ENCODE data around the gene PDZD2. TPM values are rescaled to one million over a fixed set of nuclear protein-coding genes. Genes with fewer than 3 reads are reported as not detected.
"Not testable (repeated sequence)": the region's sequence is repeated elsewhere in the genome, so short reads cannot be mapped to it uniquely, and the experiment has no call there.

The PDZD2 gene
- total RNA-seq, 1 donor from 2014 or later = 7.8 TPM

DNA sequence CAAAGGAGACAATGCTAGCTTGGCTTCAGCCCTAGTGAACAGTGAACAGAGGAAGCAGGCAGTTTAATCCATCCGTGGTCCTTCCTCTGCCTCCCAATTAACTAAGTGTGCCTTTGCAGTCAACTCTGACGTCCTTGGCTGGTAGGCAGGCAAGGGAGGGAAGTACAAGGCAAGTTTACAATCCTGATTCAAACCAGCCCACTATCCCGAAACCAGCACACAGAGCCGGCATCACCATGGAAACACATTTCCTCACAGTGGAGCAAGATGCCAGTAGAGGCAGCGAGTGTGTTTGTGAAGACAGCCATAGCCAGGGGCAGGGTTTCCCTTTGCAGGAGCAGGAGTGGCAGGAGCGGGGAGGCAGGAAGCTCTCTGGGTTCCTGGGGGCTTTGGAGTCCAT, 461.3 kb downstream of the PDZD2 start:
- no peak for DNase-seq (ENCODE audit: low spot score)

GRCh38 chr5:32100691-32101302, 461.9 kb downstream of the PDZD2 start:
- no peak for DNase-seq (ENCODE audit: low spot score)

- DNase-seq (ENCODE audit: low spot score) = no peak
Measured at GRCh38 chr5:32102254-32102986, 463.5 kb downstream of the PDZD2 start.

DNA sequence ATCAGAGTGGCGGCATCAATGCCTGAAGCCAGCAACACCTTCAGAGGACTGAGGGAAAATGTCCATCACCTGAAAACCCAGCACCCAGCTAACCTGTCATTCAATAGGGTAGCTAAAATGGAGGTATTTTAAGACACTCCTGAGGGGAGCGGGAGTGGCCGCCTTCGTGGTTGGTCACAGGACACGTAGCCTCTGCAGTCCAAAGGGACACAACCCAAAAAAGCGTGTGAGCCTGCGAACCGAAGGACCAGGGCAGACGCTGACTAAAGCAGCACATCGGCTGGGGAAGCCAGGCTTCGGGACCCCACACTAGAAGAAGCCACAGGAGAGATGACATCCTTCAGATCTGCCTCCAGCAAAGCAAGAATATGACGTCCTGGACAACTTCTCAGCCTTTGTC, 464.6 kb downstream of the PDZD2 start:
- DNase-seq (ENCODE audit: low spot score) = no peak

DNA sequence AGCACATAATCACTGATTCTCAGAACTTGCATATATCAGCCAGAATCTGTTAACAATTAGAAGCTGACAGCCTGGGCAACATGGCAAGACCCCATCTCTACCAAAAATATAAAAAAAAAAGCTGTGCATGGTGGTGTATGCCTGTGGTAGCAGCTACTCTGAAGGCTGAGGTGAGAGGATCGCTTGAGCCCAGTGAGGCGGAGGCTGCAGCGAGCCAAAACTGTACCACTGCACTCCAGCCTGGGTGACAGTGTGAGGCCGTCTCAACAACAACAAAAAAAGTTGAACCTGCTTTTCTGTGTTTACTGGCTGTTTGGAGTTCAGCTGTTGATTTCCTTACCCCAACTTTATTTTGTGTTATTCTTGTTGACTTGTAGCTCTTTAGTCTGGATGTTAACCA, 468.4 kb downstream of the PDZD2 start:
- DNase-seq (ENCODE audit: low spot score) = no peak

DNA sequence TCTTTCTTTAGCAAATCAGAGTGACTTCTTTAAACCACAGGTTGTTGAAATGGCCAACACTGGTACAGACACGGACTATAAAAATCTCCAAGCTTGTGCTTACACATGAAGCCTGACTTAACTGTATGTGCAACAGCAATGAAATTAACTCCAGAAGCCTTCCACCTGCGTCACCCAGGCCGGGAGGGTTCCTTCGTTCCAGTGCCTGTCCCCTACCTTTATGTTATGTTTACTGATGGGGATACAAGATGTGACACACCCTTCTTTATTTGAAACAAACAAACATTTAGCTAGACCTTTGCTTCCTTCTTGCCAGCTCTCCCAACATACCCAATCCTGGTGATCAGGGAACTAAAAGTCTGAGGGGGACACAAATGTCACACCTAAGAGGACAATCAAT, 469.2 kb downstream of the PDZD2 start:
- no peak for DNase-seq (ENCODE audit: low spot score)

DNA sequence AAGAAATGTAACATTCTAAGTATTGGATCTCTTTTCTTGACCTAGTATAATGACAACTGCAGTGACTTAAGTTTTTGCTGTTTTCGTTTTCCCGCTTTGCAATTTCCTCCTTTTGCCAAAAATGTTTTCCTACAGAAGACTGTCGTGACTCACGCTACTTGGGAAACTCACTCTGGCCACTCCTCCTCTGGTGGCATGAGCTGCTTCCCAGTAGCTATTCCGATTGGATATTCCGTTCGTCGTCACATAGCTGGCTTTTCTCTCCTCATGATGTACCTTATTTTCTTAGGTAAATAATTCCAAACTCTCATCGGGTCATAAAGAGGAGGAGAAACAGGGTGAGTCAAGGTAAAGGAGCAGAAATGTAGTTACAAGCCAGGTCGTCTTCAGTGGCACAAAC, 470.3 kb downstream of the PDZD2 start:
- DNase-seq (ENCODE audit: low spot score) = no peak

GRCh38 chr5:32110111-32110696, 471.3 kb downstream of the PDZD2 start:
- no peak for DNase-seq (ENCODE audit: low spot score)

- no peak for DNase-seq (ENCODE audit: low spot score)
Measured at GRCh38 chr5:32115985-32116384, 477.1 kb downstream of the PDZD2 start.

GRCh38 chr5:32116574-32117313, 477.8 kb downstream of the PDZD2 start:
- no peak for DNase-seq (ENCODE audit: low spot score)

DNA sequence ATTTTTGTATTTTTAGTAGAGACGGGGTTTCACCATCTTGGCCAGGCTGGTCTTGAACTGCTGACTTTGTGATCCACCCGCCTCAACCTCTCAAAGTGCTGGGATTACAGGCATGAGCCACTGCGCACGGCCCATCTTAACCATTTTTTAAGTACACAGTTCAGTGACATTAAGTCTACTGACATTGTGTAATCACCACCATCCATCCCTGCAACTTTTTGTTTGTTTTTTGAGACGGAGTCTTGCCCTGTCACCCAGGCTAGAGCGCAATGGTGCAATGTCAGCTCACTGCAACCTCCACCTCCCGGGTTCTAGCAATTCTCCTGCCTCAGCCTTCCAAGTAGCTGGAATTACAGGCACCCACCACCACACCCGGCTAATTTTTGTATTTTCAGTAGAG, 480.0 kb downstream of the PDZD2 start:
- not testable (repeated sequence) for DNase-seq (ENCODE audit: low spot score)

GRCh38 chr5:32123058-32123805, 484.3 kb downstream of the PDZD2 start:
- DNase-seq (ENCODE audit: low spot score) = no peak

GRCh38 chr5:32123889-32124676, 485.2 kb downstream of the PDZD2 start:
- DNase-seq (ENCODE audit: low spot score) = no peak

GRCh38 chr5:32126691-32127090, 487.8 kb downstream of the PDZD2 start:
- no peak for DNase-seq (ENCODE audit: low spot score)

GRCh38 chr5:32127711-32128110, 488.8 kb downstream of the PDZD2 start:
- no peak for DNase-seq (ENCODE audit: low spot score)

GRCh38 chr5:32129074-32129598, 490.2 kb downstream of the PDZD2 start:
- no peak for DNase-seq (ENCODE audit: low spot score)

DNA sequence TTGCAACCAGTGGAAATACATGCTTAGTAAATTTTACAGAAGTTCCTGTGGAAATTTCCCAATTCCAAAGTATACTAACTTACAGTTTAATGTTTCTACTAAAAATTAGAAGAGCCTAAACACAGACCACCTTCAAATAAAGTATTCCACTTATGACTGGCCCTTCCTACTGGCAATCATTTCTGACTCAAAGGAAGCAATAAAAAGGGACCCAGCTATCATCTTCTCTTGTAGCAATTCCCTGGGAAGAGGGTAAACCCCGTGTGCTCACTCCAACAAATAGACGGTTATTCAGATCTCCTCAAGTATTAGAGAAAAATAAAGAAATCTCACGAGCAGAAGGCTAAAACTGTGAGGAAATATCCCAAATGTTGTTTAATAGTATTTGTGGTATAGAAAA, 491.9 kb downstream of the PDZD2 start:
- no peak for DNase-seq (ENCODE audit: low spot score)

GRCh38 chr5:32131604-32132003, 492.7 kb downstream of the PDZD2 start:
- no peak for DNase-seq (ENCODE audit: low spot score)

DNA sequence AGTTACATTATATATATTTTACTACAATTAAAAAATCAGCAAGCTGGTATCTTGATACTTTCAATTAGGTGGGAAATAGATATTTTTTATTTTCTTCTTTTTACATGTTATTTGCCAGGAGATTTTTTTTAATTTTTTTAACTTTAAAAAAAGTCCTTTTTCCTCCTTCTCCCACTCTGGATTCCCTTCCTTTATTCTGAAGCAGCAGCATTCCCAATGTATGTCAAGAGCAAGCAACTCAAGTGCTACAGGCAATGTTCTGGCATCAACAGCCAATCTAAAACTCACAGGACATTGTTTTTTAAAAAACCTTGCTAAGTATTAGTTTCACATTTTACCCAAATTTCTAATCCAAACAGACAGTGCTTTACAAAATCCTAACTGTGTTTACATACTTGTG, 493.8 kb downstream of the PDZD2 start:
- DNase-seq (ENCODE audit: low spot score) = no peak

- DNase-seq (ENCODE audit: low spot score) = no peak
Measured at GRCh38 chr5:32135086-32135485, 496.2 kb downstream of the PDZD2 start.

DNA sequence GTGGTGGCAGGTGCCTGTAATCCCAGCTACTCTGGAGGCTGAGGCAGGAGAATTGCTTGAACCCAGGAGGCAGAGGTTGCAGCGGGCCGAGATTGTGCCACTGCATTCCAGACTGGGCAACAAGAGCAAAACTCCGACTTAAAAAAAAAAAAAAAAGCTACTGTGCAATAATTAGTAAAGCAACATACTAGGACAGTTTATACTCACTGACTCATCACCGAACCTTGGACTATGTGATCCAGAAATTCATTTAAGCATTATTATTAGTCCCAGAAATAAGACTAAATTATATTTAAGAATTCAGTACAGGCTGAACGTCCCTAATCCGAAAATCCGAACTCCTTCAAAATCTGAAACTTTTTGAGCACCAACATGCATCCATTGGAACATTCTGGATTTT, 497.4 kb downstream of the PDZD2 start:
- DNase-seq (ENCODE audit: low spot score) = no peak

All from ureter (tissue), 1 donor.